Ectodermal cell (in vitro differentiated cells): ENCODE measurements around the gene ZBTB44.

ENCODE experiments used
- H3K27ac ChIP-seq: 2 replicates; pipeline ENCODE4 v1.7.0; 2013; ENCODE audit warnings: mild to moderate bottlenecking, low read depth, low read length; ENCODE audit not compliant: insufficient read depth, poor library complexity, severe bottlenecking
- H3K27me3 ChIP-seq: 2 replicates; pipeline ENCODE4 v1.7.0; 2013; ENCODE audit warnings: mild to moderate bottlenecking, low read length; ENCODE audit not compliant: insufficient read depth, control insufficient read depth, poor library complexity, severe bottlenecking
- H3K36me3 ChIP-seq: one replicate; pipeline ENCODE4 v1.7.0; 2013; ENCODE audit warnings: low read length; ENCODE audit not compliant: control insufficient read depth, insufficient read depth
- H3K4me1 ChIP-seq: one replicate; pipeline ENCODE4 v1.7.0; 2013; ENCODE audit warnings: low read length; ENCODE audit not compliant: control insufficient read depth, insufficient read depth
- H3K4me3 ChIP-seq: 2 replicates; pipeline ENCODE4 v1.7.0; 2013; ENCODE audit warnings: low read depth, low read length, control low read depth; ENCODE audit not compliant: insufficient read depth
- H3K9me3 ChIP-seq: 2 replicates; pipeline ENCODE4 v1.7.0; 2013; ENCODE audit warnings: mild to moderate bottlenecking, low read length, moderate library complexity; ENCODE audit not compliant: control insufficient read depth
- WGBS, 2 experiments: methylation state at CpG; one replicate each; pipeline ENCODE4 v1.1.7; 2013; ENCODE audit warnings: missing lambda C conversion rate in 2 of 2; 5-methylcytosine and 5-hydroxymethylcytosine counted together

The ZBTB44 gene

GRCh38 chr11:130279989-130280388 is 34.7 kb downstream of the ZBTB44 start:
- WGBS, 2 experiments, result 92 to 97% methylated on average over 2 to 3 of the region's 4 CpGs
- Histone ChIP-seq H3K36me3 (no peaks in the 10 kb centered on the region), H3K9me3 (no peaks in the 10 kb centered on the region), H3K27ac (no peak overlapping the region), H3K27me3 (no peaks in the 10 kb centered on the region), H3K4me1 (no peaks in the 10 kb centered on the region), H3K4me3 (no peak overlapping the region)

- no peaks in the 10 kb centered on the region for H3K4me1 ChIP-seq
- H3K4me3 ChIP-seq, result no peak overlapping the region
- 94 to 100% methylated on average over 1 of the region's 1 CpG for WGBS, 2 experiments
- no peaks in the 10 kb centered on the region for H3K9me3 ChIP-seq
- no peaks in the 10 kb centered on the region for H3K27me3 ChIP-seq
- H3K36me3 ChIP-seq, result no peaks in the 10 kb centered on the region
- H3K27ac ChIP-seq, result no peak overlapping the region
These were observed 36.0 kb downstream of the ZBTB44 start for GRCh38 chr11:130278745-130279144.

GRCh38 chr11:130278151-130278550 is 36.6 kb downstream of the ZBTB44 start:
- 100% methylated on average over 1 to 2 of the region's 3 CpGs for WGBS, 2 experiments
- H3K4me1 ChIP-seq, result no peaks in the 10 kb centered on the region
- H3K36me3 ChIP-seq, result no peaks in the 10 kb centered on the region
- no peaks in the 10 kb centered on the region for H3K27me3 ChIP-seq
- H3K4me3 ChIP-seq, result no peak overlapping the region
- no peak overlapping the region for H3K27ac ChIP-seq
- H3K9me3 ChIP-seq, result no peaks in the 10 kb centered on the region

- 90 to 100% methylated on average over 1 to 2 of the region's 2 CpGs for WGBS, 2 experiments
- Histone ChIP-seq H3K36me3 (no peaks in the 10 kb centered on the region), H3K9me3 (no peaks in the 10 kb centered on the region), H3K27me3 (no peaks in the 10 kb centered on the region), H3K27ac (no peak overlapping the region), H3K4me1 (no peaks in the 10 kb centered on the region), H3K4me3 (no peak overlapping the region)
These were observed 42.4 kb downstream of the ZBTB44 start for GRCh38 chr11:130272336-130272735.

- WGBS, 2 experiments, result 100% methylated on average over 1 of the region's 1 CpG; no CpG with 5 or more reads in 1 of the 2 experiments
- Histone ChIP-seq H3K4me3 (no peak overlapping the region), H3K27me3 (no peaks in the 10 kb centered on the region), H3K36me3 (no peaks in the 10 kb centered on the region), H3K27ac (no peak overlapping the region), H3K4me1 (no peaks in the 10 kb centered on the region), H3K9me3 (no peaks in the 10 kb centered on the region)
These were observed 45.3 kb downstream of the ZBTB44 start for GRCh38 chr11:130269326-130269943.

GRCh38 chr11:130263351-130263750 is 51.4 kb downstream of the ZBTB44 start:
- Histone ChIP-seq H3K27me3 (no peaks in the 10 kb centered on the region), H3K9me3 (peaks cover 2% of the 10 kb centered on the region), H3K36me3 (peaks cover 6% of the 10 kb centered on the region), H3K4me1 (no peaks in the 10 kb centered on the region), H3K27ac (no peak overlapping the region), H3K4me3 (no peak overlapping the region)
- WGBS, 2 experiments, result 94 to 95% methylated on average over 5 of the region's 5 CpGs

- Histone ChIP-seq H3K36me3 (peaks cover 6% of the 10 kb centered on the region), H3K4me1 (no peaks in the 10 kb centered on the region), H3K4me3 (no peak overlapping the region), H3K27me3 (no peaks in the 10 kb centered on the region), H3K27ac (no peak overlapping the region), H3K9me3 (peaks cover 4% of the 10 kb centered on the region)
- WGBS, 2 experiments, result 87 to 91% methylated on average over 3 to 4 of the region's 4 CpGs
These were observed 52.3 kb downstream of the ZBTB44 start for GRCh38 chr11:130262424-130262823.

GRCh38 chr11:130261571-130261970 is 53.1 kb downstream of the ZBTB44 start:
- Histone ChIP-seq H3K4me1 (no peaks in the 10 kb centered on the region), H3K4me3 (no peak overlapping the region), H3K36me3 (peaks cover 6% of the 10 kb centered on the region), H3K27ac (no peak overlapping the region), H3K9me3 (peaks cover 4% of the 10 kb centered on the region), H3K27me3 (no peaks in the 10 kb centered on the region)
- 95 to 96% methylated on average over 5 of the region's 5 CpGs for WGBS, 2 experiments

GRCh38 chr11:130260742-130261141 is 54.0 kb downstream of the ZBTB44 start:
- Histone ChIP-seq H3K27ac (no peak overlapping the region), H3K4me3 (no peak overlapping the region), H3K9me3 (peaks cover 4% of the 10 kb centered on the region), H3K36me3 (peaks cover 6% of the 10 kb centered on the region), H3K4me1 (no peaks in the 10 kb centered on the region), H3K27me3 (no peaks in the 10 kb centered on the region)
- WGBS, 2 experiments, result 96 to 100% methylated on average over 6 of the region's 6 CpGs

- 97% methylated on average over 2 of the region's 2 CpGs for WGBS, 2 experiments
- Histone ChIP-seq H3K27me3 (no peaks in the 10 kb centered on the region), H3K4me1 (no peaks in the 10 kb centered on the region)
These were observed 54.6 kb downstream of the ZBTB44 start for GRCh38 chr11:130260080-130260627.

More at GRCh38 chr11:130260080-130260627, 54.6 kb downstream of the ZBTB44 start:
- H3K4me3 ChIP-seq, result no peak overlapping the region
- no peak overlapping the region for H3K27ac ChIP-seq
- peaks cover 6% of the 10 kb centered on the region for H3K36me3 ChIP-seq
- H3K9me3 ChIP-seq, result peaks cover 4% of the 10 kb centered on the region
